ENCODE data around the gene ATG13.
"Not testable (repeated sequence)": the region's sequence is repeated elsewhere in the genome, so short reads cannot be mapped to it uniquely, and the experiment has no call there.

The ATG13 gene

GRCh38 chr11:46669711-46670139 is 52.4 kb downstream of the ATG13 start:
- 0 out of 2 replicates have a peak, but pooled peaks have one; percentile 9 for TF ChIP-seq CTCF (conservative IDR thresholded peaks at IDR 0.05; ENCODE audit: low read depth)
- no peak for DNase-seq (ENCODE audit: low spot score)
- H3K27ac ChIP-seq = no peak overlapping the region; the same call in 1 of the 2 replicates
- ChIA-PET POLR2A (ENCODE audit: low non-redundant PET) (no interaction called here), CTCF (interaction anchor here (0.5 to 0.6 kb wide), 2 partner anchors 24 to 27 kb away, joined by 3 to 4 read pairs; no protein-coding TSS in a partner anchor)

DNA sequence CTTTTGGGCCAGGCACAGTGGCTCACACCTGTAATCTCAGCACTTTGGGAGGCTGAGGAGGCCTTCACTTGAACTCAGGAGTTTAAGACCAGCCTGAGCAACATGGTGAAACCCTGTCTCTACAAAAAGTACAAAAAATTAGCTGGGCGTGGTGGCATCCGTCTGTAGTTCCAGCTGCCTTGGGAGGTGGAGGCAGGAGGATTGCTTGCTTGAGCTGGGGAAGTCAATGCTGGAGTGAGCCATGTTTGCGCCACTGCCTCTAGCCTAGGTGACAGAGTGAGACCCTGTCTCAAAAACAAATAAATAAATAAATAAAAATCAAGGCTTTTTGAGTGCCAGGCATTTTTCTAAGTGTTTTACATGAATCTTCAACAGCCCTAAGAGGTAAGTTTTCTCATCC is 53.2 kb downstream of the ATG13 start:
- POLR2A ChIA-PET (ENCODE audit: low non-redundant PET); DNase-seq (ENCODE audit: low spot score): not testable (repeated sequence)
- CTCF ChIA-PET = interaction anchor here (0.7 kb wide), 1 partner anchor 57 kb away, joined by 4 read pairs; no protein-coding TSS in a partner anchor
- H3K27ac ChIP-seq = peak overlapping the region; percentile 36; the same call in 1 of the 2 replicates

- ChIA-PET CTCF (no interaction called here), POLR2A (ENCODE audit: low non-redundant PET) (no interaction called here)
- H3K27ac ChIP-seq = 0 out of 2 replicates have a peak overlapping the region, but pooled peaks have one; percentile 14
- no peak for TF ChIP-seq CTCF (conservative IDR thresholded peaks at IDR 0.05; ENCODE audit: low read depth)
- DNase-seq (ENCODE audit: low spot score) = no peak
Measured at GRCh38 chr11:46671958-46672315, 54.6 kb downstream of the ATG13 start.

GRCh38 chr11:46672381-46672839 is 55.1 kb downstream of the ATG13 start:
- ChIA-PET POLR2A (ENCODE audit: low non-redundant PET) (no interaction called here), CTCF (interaction anchor here (0.6 kb wide), 2 partner anchors 410 to 434 kb away, joined by 3 to 5 read pairs; no protein-coding TSS in a partner anchor)
- no peak for DNase-seq (ENCODE audit: low spot score)
- 0 out of 2 replicates have a peak overlapping the region, but pooled peaks have one; percentile 14 for H3K27ac ChIP-seq
- TF ChIP-seq CTCF (conservative IDR thresholded peaks at IDR 0.05; ENCODE audit: low read depth) = no peak

GRCh38 chr11:46673713-46674462 is 56.5 kb downstream of the ATG13 start:
- H3K27ac ChIP-seq = peak overlapping the region; percentile 85
- no peak for TF ChIP-seq CTCF (conservative IDR thresholded peaks at IDR 0.05; ENCODE audit: low read depth)
- CTCF ChIA-PET = interaction anchor here (0.6 kb wide), 1 partner anchor 681 kb away, joined by 4 read pairs; no protein-coding TSS in a partner anchor
- no peak for DNase-seq (ENCODE audit: low spot score)
- POLR2A ChIA-PET (ENCODE audit: low non-redundant PET) = interaction anchor here (0.6 to 2.1 kb wide), 2 partner anchors 27 to 43 kb away, joined by 3 to 10 read pairs; partner anchors contain the start of genes ARHGAP1 and ZNF408

GRCh38 chr11:46674463-46675287 is 57.3 kb downstream of the ATG13 start:
- DNase-seq (ENCODE audit: low spot score) = no peak
- POLR2A ChIA-PET (ENCODE audit: low non-redundant PET) = interaction anchor here (2.1 kb wide), 1 partner anchor 26 kb away, joined by 10 read pairs; the partner anchor contains the start of genes ARHGAP1 and ZNF408
- TF ChIP-seq CTCF (conservative IDR thresholded peaks at IDR 0.05; ENCODE audit: low read depth) = no peak
- H3K27ac ChIP-seq = peak overlapping the region; percentile 85
- CTCF ChIA-PET = interaction anchor here (0.6 to 0.9 kb wide), 4 partner anchors 31 to 680 kb away, joined by 3 to 6 read pairs (median 4); no protein-coding TSS in a partner anchor

Data from RWPE1 (cell line).